GM23248 (cell line): Measurements from ENCODE around the gene EID3. TPM values are rescaled to one million over a fixed set of nuclear protein-coding genes. Genes with fewer than 3 reads are reported as not detected.

Source experiments
- DNase-seq: peaks from one replicate; pipeline ENCODE4 v3.0.0-alpha.2; 2015
- H2AFZ ChIP-seq: fragments of 200-600 bp; sonication (generic); 2 replicates; pipeline ENCODE4 v1.6.1; 2016; ENCODE audit warnings: antibody characterized with exemption
- H3F3A ChIP-seq: fragments of 200-600 bp; sonication (generic); 2 replicates; pipeline ENCODE4 v1.6.1; 2016; ENCODE audit warnings: mild to moderate bottlenecking, antibody characterized with exemption, mixed run types; ENCODE audit not compliant: insufficient read depth
- H3K27ac ChIP-seq: fragments of 200-600 bp; sonication (generic); 2 replicates; pipeline ENCODE4 v1.5.1; 2016; ENCODE audit warnings: mild to moderate bottlenecking
- H3K27me3 ChIP-seq: fragments of 200-600 bp; sonication (generic); replicated peaks from 2 replicates; pipeline ENCODE4 v1.6.1; 2016; ENCODE audit warnings: mild to moderate bottlenecking; ENCODE audit not compliant: insufficient read depth
- H3K36me3 ChIP-seq: fragments of 200-600 bp; sonication (generic); 2 replicates; pipeline ENCODE4 v1.6.1; 2016; ENCODE audit warnings: low read depth, mild to moderate bottlenecking
- H3K4me1 ChIP-seq: fragments of 200-600 bp; sonication (generic); 2 replicates; pipeline ENCODE4 v1.6.1; 2016; ENCODE audit warnings: mild to moderate bottlenecking; ENCODE audit not compliant: insufficient read depth
- H3K4me2 ChIP-seq: fragments of 200-600 bp; sonication (generic); one replicate; pipeline ENCODE4 v1.6.1; 2016; ENCODE audit warnings: mild to moderate bottlenecking; ENCODE audit not compliant: unreplicated experiment
- H3K4me3 ChIP-seq: fragments of 200-600 bp; sonication (generic); 2 replicates; pipeline ENCODE4 v1.5.1; 2016; ENCODE audit warnings: mild to moderate bottlenecking
- H3K79me2 ChIP-seq: fragments of 200-600 bp; sonication (generic); 2 replicates; pipeline ENCODE4 v1.6.1; 2016; ENCODE audit warnings: mild to moderate bottlenecking; ENCODE audit not compliant: insufficient read depth
- H3K9ac ChIP-seq: fragments of 200-600 bp; sonication (generic); 2 replicates; pipeline ENCODE4 v1.6.1; 2016; ENCODE audit warnings: mild to moderate bottlenecking
- H3K9me2 ChIP-seq: fragments of 200-600 bp; sonication (generic); 2 replicates; pipeline ENCODE4 v1.6.1; 2016; ENCODE audit warnings: mixed run types, mild to moderate bottlenecking, moderate library complexity; ENCODE audit not compliant: insufficient read depth
- H3K9me3 ChIP-seq: fragments of 200-600 bp; sonication (generic); one replicate; pipeline ENCODE4 v1.6.1; 2017; ENCODE audit warnings: low read depth
- H4K20me1 ChIP-seq: fragments of 200-600 bp; sonication (generic); 2 replicates; pipeline ENCODE4 v1.6.0; 2016; ENCODE audit not compliant: insufficient read depth
- EZH2 ChIP-seq: fragments of 200-600 bp; sonication (generic); IDR thresholded peaks from 2 replicates; pipeline ENCODE4 v1.6.1; 2018; ENCODE audit warnings: antibody characterized with exemption, mild to moderate bottlenecking; ENCODE audit not compliant: insufficient read depth, poor library complexity, severe bottlenecking
- EZH2phosphoT487 ChIP-seq: fragments of 200-600 bp; sonication (generic); IDR thresholded peaks from 2 replicates; pipeline ENCODE4 v1.6.1; 2018; ENCODE audit warnings: antibody characterized with exemption, moderate library complexity, mild to moderate bottlenecking, low read depth; ENCODE audit not compliant: insufficient read depth
- WGBS, 2 experiments: methylation state at CpG; one replicate each; pipeline ENCODE4 v1.1.6; 2015 to 2017; ENCODE audit warnings: low lambda C conversion rate in 2 of 2, low coverage in 1 of 2; ENCODE audit errors: missing lambda C conversion rate in 2 of 2; 5-methylcytosine and 5-hydroxymethylcytosine counted together
- in situ Hi-C: fragments of 300-500 bp; cut with MboI; formaldehyde crosslinking; loops from 2 replicates; pipeline ENCODE4 v1.15.0; 2020
- polyA plus RNA-seq: library from polyadenylated mRNA; unstranded; fragments of >200 nt; fragmentation: Nextera tagmentation; extraction: Ambion mirVana; gene quantifications from 2 replicates; pipeline ENCODE4 v1.2.1, GENCODE V29; 2016
- total RNA-seq: library from RNA; depleted of rRNA; stranded (reverse); fragments of >200 nt; shearing (Covaris generic); gene quantifications from 2 replicates; pipeline ENCODE4 v1.2.3, GENCODE V29; 2014

The EID3 gene
- total and polyA plus RNA-seq, 2 experiments from 2014 or later, result 5.7 to 6.9 TPM

- H3K4me3 ChIP-seq, result no peak overlapping the region
- H3K9me3 ChIP-seq, result no peaks in the 10 kb centered on the region
- 93 to 96% methylated on average over 10 of the region's 10 CpGs for WGBS, 2 experiments
- H4K20me1 ChIP-seq, result peaks cover 9% of the 10 kb centered on the region
- peaks cover 99% of the 10 kb centered on the region for H3K79me2 ChIP-seq
- in situ Hi-C loops, result no loop called here
- no peaks in the 10 kb centered on the region for H3K4me1 ChIP-seq
- H3K9me2 ChIP-seq, result no peaks in the 10 kb centered on the region
- DNase-seq, result no peak
- peak overlapping the region; percentile 26 for H3K27ac ChIP-seq
- no peak overlapping the region for H2AFZ ChIP-seq
- H3K4me2 ChIP-seq, result no peak overlapping the region
- no peak overlapping the region for H3K9ac ChIP-seq
- no peaks in the 10 kb centered on the region for H3K27me3 ChIP-seq
- peaks cover 94% of the 10 kb centered on the region for H3K36me3 ChIP-seq
- H3F3A ChIP-seq, result peaks cover 82% of the 10 kb centered on the region
- TF ChIP-seq EZH2phosphoT487, result no peak
- TF ChIP-seq EZH2, result no peak
Observed at GRCh38 chr12:104315326-104316224, 12.0 kb downstream of the EID3 start.

- H3K9me3 ChIP-seq, result no peaks in the 10 kb centered on the region
- no peaks in the 10 kb centered on the region for H3K4me1 ChIP-seq
- peaks cover 5% of the 10 kb centered on the region for H4K20me1 ChIP-seq
- H3K9me2 ChIP-seq, result no peaks in the 10 kb centered on the region
- in situ Hi-C loops, result no loop called here
- DNase-seq, result no peak
- peaks cover 99% of the 10 kb centered on the region for H3K79me2 ChIP-seq
- H3K36me3 ChIP-seq, result peaks cover 96% of the 10 kb centered on the region
- no peak overlapping the region for H3K4me2 ChIP-seq
- no peak overlapping the region for H3K9ac ChIP-seq
- no peaks in the 10 kb centered on the region for H3K27me3 ChIP-seq
- no peak overlapping the region for H2AFZ ChIP-seq
- TF ChIP-seq EZH2phosphoT487, result no peak
- no peak for TF ChIP-seq EZH2
- peak overlapping the region; percentile 2; the same call in 1 of the 2 replicates for H3K27ac ChIP-seq
- peaks cover 87% of the 10 kb centered on the region for H3F3A ChIP-seq
- H3K4me3 ChIP-seq, result no peak overlapping the region
Observed at GRCh38 chr12:104316936-104317335, 13.4 kb downstream of the EID3 start.

- Histone ChIP-seq H3K79me2 (peaks cover 98% of the 10 kb centered on the region), H3K4me3 (no peak overlapping the region), H3K4me1 (no peaks in the 10 kb centered on the region), H3K4me2 (no peak overlapping the region), H3K36me3 (peaks cover 95% of the 10 kb centered on the region), H3K9me2 (no peaks in the 10 kb centered on the region), H2AFZ (no peak overlapping the region), H3F3A (peaks cover 84% of the 10 kb centered on the region), H3K9ac (no peak overlapping the region), H4K20me1 (peaks cover 5% of the 10 kb centered on the region), H3K9me3 (no peaks in the 10 kb centered on the region), H3K27me3 (no peaks in the 10 kb centered on the region), H3K27ac (peak overlapping the region; percentile 4; the same call in 1 of the 2 replicates)
- no peak for TF ChIP-seq EZH2phosphoT487
- no peak for TF ChIP-seq EZH2
- WGBS, 2 experiments, result 85 to 90% methylated on average over 7 of the region's 7 CpGs
- no peak for DNase-seq
- in situ Hi-C loops, result no loop called here
Observed at GRCh38 chr12:104317538-104318210, 14.1 kb downstream of the EID3 start.

GRCh38 chr12:104319028-104319427, 15.5 kb downstream of the EID3 start:
- TF ChIP-seq EZH2phosphoT487 (no peak), EZH2 (no peak)
- H4K20me1 ChIP-seq, result peaks cover 5% of the 10 kb centered on the region
- no peaks in the 10 kb centered on the region for H3K9me2 ChIP-seq
- in situ Hi-C loops, result no loop called here
- no peaks in the 10 kb centered on the region for H3K4me1 ChIP-seq
- H3K9me3 ChIP-seq, result no peaks in the 10 kb centered on the region
- H3K79me2 ChIP-seq, result peaks cover 89% of the 10 kb centered on the region
- WGBS, 2 experiments, result 65 to 76% methylated on average over 1 of the region's 1 CpG
- H3K27ac ChIP-seq, result peak overlapping the region; percentile 4; the same call in 1 of the 2 replicates
- H3K36me3 ChIP-seq, result peaks cover 86% of the 10 kb centered on the region
- no peak overlapping the region for H3K9ac ChIP-seq
- no peaks in the 10 kb centered on the region for H3K27me3 ChIP-seq
- no peak for DNase-seq
- H3F3A ChIP-seq, result peaks cover 75% of the 10 kb centered on the region
- H2AFZ ChIP-seq, result no peak overlapping the region
- no peak overlapping the region for H3K4me3 ChIP-seq
- no peak overlapping the region for H3K4me2 ChIP-seq
